NCI-H2081 (cell line): ENCODE results near the gene CEP72.

Experiments
- DNase-seq, 2 experiments: peaks; one replicate each; lab custom pipeline; 2025; lab: John Stamatoyannopoulos, UW

Gene CEP72

GRCh38 chr5:658103-658502 lies 46.0 kb downstream of the CEP72 start:
- no peak for DNase-seq

- no peak for DNase-seq
Measured at GRCh38 chr5:659496-660263, 47.5 kb downstream of the CEP72 start.

GRCh38 chr5:660491-661030 lies 48.4 kb downstream of the CEP72 start:
- no peak for DNase-seq

GRCh38 chr5:661891-662750 lies 50.0 kb downstream of the CEP72 start:
- no peak for DNase-seq

- no peak for DNase-seq
Measured at GRCh38 chr5:662751-663435, 50.8 kb downstream of the CEP72 start.

- DNase-seq = peak; percentile 68 to 85
Measured at GRCh38 chr5:663436-664342, 51.5 kb downstream of the CEP72 start.

GRCh38 chr5:664343-664993 lies 52.3 kb downstream of the CEP72 start:
- DNase-seq = peak in 1 of 2 experiments; percentile 53

GRCh38 chr5:664994-665360 lies 52.8 kb downstream of the CEP72 start:
- no peak for DNase-seq

GRCh38 chr5:665541-665955 lies 53.4 kb downstream of the CEP72 start:
- no peak for DNase-seq

GRCh38 chr5:665956-666711 lies 54.0 kb downstream of the CEP72 start:
- no peak for DNase-seq

- DNase-seq = no peak
Measured at GRCh38 chr5:666816-667498, 54.8 kb downstream of the CEP72 start.

- no peak for DNase-seq
Measured at GRCh38 chr5:668283-668995, 56.3 kb downstream of the CEP72 start.

GRCh38 chr5:669111-669841 lies 57.1 kb downstream of the CEP72 start:
- no peak for DNase-seq

- no peak for DNase-seq
Measured at GRCh38 chr5:669842-670395, 57.8 kb downstream of the CEP72 start.

- DNase-seq = no peak
Measured at GRCh38 chr5:670396-671270, 58.5 kb downstream of the CEP72 start.

- peak; percentile 82 to 89 for DNase-seq
Measured at GRCh38 chr5:671459-672328, 59.6 kb downstream of the CEP72 start.
